Articular chondrocyte of knee joint (primary cell): Measurements from ENCODE around the gene FAM240A. TPM values are rescaled to one million over a fixed set of nuclear protein-coding genes. Genes with fewer than 3 reads are reported as not detected.

Source experiments
- small RNA-seq: library from RNA; depleted of rRNA; stranded (forward); fragments of <200 nt; gene quantifications from one replicate; pipeline ENCODE3, GENCODE V24; 2012
- total RNA-seq: library from RNA; depleted of rRNA; stranded (reverse); fragments of >200 nt; gene quantifications from 2 replicates; pipeline ENCODE4 v1.2.3, GENCODE V29; 2012

FAM240A gene
- total RNA-seq: 0.65 and 3.0 TPM in 2 replicates

GRCh38 chr3:46612324-46612723 is at the start of gene FAM240A:
Gene FAM240A (plus strand): TSS chr3:46612525. CDS start chr3:46612684, 159 bp downstream.

GRCh38 chr3:46566040-46566641 is 46.2 kb upstream of the FAM240A start, which contains the start of gene LRRC2:
Gene LRRC2 (minus strand): TSS chr3:46566302. CDS start chr3:46551591, 14,711 bp downstream.

Small RNAs within 50 kb of the gene (small RNA-seq; reads per million reads assigned to genes)
- not detected for gene RF00591

Other genes starting within 250 kb of the FAM240A start
- gene CCR5, start 241.6 kb upstream of the FAM240A start, total RNA-seq: under 0.01 TPM in 1 of 2 replicates, not detected in the other
- gene CCRL2, start 205.3 kb upstream of the FAM240A start, total RNA-seq: 6.2 and 8.0 TPM in 2 replicates
- 0.26 TPM in 1 of 2 replicates, not detected in the other for gene LTF, start 147.6 kb upstream of the FAM240A start, total RNA-seq
- gene RTP3, start 114.5 kb upstream of the FAM240A start, total RNA-seq: not detected in 2 replicates
- 10.5 and 18.0 TPM in 2 replicates for gene LRRC2, start 46.2 kb upstream of the FAM240A start, total RNA-seq
- gene ALS2CL, start 81.2 kb downstream of the FAM240A start, total RNA-seq: 4.9 and 6.8 TPM in 2 replicates
- 0.26 and 0.32 TPM in 2 replicates for gene TMIE, start 88.9 kb downstream of the FAM240A start, total RNA-seq
- gene PRSS50, start 105.3 kb downstream of the FAM240A start, total RNA-seq: under 0.01 TPM in 1 of 2 replicates, not detected in the other